ENCODE measurements around the gene CCDC38. TPM values are rescaled to one million over a fixed set of nuclear protein-coding genes. Genes with fewer than 3 reads are reported as not detected.
A peak's percentile ranks its signal among the peaks of the same experiment; 100 is the strongest.
"Not testable (repeated sequence)": the region's sequence is repeated elsewhere in the genome, so short reads cannot be mapped to it uniquely, and the experiment has no call there.

The CCDC38 gene
- total RNA-seq, 2 donors from 2014 or later: 0.14 to 0.34 TPM

DNA sequence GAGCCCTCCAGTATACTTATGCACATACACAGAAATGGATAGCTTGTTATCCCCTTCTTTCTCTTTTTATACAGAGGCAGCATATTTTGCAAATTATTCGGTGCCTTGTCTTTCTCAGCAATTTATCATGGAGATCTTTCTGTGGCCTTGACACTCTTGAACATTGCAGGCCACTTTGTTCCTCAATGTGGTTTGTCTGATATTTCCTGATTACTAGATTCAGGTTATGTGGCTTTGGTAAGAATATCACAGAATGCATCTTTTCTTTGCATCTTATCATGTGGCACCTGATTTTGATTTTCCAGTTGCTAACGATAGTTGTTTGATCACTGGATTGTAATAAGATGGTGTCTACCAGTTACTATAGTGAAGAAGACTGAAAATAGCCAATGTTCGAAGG, 90.8 kb downstream of the CCDC38 start:
- no peak overlapping the region for H3K4me3 ChIP-seq
- no peak for DNase-seq (ENCODE audit: low spot score)
- no peak for TF ChIP-seq POLR2AphosphoS5 (IDR thresholded peaks at IDR 0.05)
- TF ChIP-seq CTCF (IDR thresholded peaks at IDR 0.05): no peak
- no peak for TF ChIP-seq POLR2A (IDR thresholded peaks at IDR 0.05)
- 83% methylated on average over 3 of the region's 3 CpGs for whole genome bisulfite sequencing
- no peaks in the 10 kb centered on the region for H3K27me3 ChIP-seq (replicated peaks; ENCODE audit: insufficient read depth)
- no peaks in the 10 kb centered on the region for H3K9me3 ChIP-seq
- intact Hi-C loops (cut with DNase I): no loop called here
- no peaks in the 10 kb centered on the region for H3K36me3 ChIP-seq
- H3K27ac ChIP-seq: no peak overlapping the region
- no peaks in the 10 kb centered on the region for H3K4me1 ChIP-seq (replicated peaks)

GRCh38 chr12:95848575-95849388, 93.6 kb downstream of the CCDC38 start:
- intact Hi-C loops (cut with DNase I): no loop called here
- no peaks in the 10 kb centered on the region for H3K4me1 ChIP-seq (replicated peaks)
- no peak overlapping the region for H3K4me3 ChIP-seq
- H3K27ac ChIP-seq: no peak overlapping the region
- H3K9me3 ChIP-seq: no peaks in the 10 kb centered on the region
- peak; percentile 24 for DNase-seq (ENCODE audit: low spot score)
- WGBS: 56% methylated on average over 8 of the region's 8 CpGs
- no peaks in the 10 kb centered on the region for H3K27me3 ChIP-seq (replicated peaks; ENCODE audit: insufficient read depth)
- TF ChIP-seq POLR2A (IDR thresholded peaks at IDR 0.05) (no peak), CTCF (IDR thresholded peaks at IDR 0.05) (peak in 3 of 4 experiments; percentile 12 to 41 (median 33)), POLR2AphosphoS5 (IDR thresholded peaks at IDR 0.05) (no peak)
- H3K36me3 ChIP-seq: no peaks in the 10 kb centered on the region

GRCh38 chr12:95842426-95842825, 100.0 kb downstream of the CCDC38 start:
- H3K4me1 ChIP-seq (replicated peaks); H3K27me3 ChIP-seq (replicated peaks; ENCODE audit: insufficient read depth); H3K9me3 ChIP-seq; H3K4me3 ChIP-seq; intact Hi-C loops (cut with DNase I); DNase-seq (ENCODE audit: low spot score); H3K27ac ChIP-seq; H3K36me3 ChIP-seq: not testable (repeated sequence)
- 94% methylated on average over 6 of the region's 12 CpGs for WGBS

- 3% methylated on average over 11 of the region's 11 CpGs for WGBS
- no peaks in the 10 kb centered on the region for H3K27me3 ChIP-seq (replicated peaks; ENCODE audit: insufficient read depth)
- no peak overlapping the region for H3K27ac ChIP-seq
- H3K4me1 ChIP-seq (replicated peaks): no peaks in the 10 kb centered on the region
- intact Hi-C loops (cut with DNase I): no loop called here
- no peak overlapping the region for H3K4me3 ChIP-seq
- DNase-seq (ENCODE audit: low spot score): peak; percentile 40
- no peaks in the 10 kb centered on the region for H3K9me3 ChIP-seq
- no peaks in the 10 kb centered on the region for H3K36me3 ChIP-seq
- TF ChIP-seq POLR2A (IDR thresholded peaks at IDR 0.05) (no peak), POLR2AphosphoS5 (IDR thresholded peaks at IDR 0.05) (no peak), CTCF (IDR thresholded peaks at IDR 0.05) (no peak)
Measured at GRCh38 chr12:95838125-95838524, 104.3 kb downstream of the CCDC38 start.

DNA sequence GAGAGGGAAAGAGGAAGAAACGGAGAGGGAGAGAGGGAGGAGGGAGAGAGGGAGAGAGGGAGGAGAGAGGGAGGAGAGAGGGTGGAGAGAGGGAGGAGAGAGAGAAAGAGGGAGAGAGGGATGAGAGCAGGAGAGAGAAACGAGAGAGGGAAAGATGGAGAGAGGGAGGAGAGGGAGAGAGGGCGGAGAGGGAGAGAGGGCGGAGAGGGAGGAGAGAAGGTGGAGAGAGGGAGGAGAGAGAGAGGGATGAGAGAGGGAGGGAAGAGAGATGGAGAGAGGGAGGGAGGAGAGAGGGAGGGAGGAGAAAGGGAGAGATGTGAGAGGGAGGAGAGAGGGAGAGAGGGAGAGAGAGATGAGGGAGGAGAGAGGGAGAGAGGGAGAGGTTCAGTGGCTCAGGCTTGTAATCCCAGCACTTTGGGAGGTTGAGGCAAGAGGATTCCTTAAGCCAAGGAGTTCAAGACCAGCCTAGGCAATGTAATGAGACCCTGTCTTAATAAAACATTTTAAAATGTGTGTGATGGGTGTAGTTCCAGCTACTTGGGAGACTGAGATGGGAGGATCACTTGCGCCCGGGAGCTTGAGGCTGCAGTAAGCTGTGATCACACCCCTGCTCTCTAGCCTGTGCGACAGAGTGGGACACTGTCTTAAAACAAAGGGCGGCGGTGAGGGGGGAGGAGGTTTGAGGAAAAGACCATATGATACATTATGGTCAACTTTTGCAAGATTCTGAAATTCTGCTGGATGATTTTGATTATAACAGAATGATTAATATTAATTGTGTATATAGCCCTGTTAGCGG, 105.0 kb downstream of the CCDC38 start:
- TF ChIP-seq POLR2AphosphoS5 (IDR thresholded peaks at IDR 0.05) (no peak), CTCF (IDR thresholded peaks at IDR 0.05) (no peak), POLR2A (IDR thresholded peaks at IDR 0.05) (no peak)
- no peaks in the 10 kb centered on the region for H3K36me3 ChIP-seq
- H3K27me3 ChIP-seq (replicated peaks; ENCODE audit: insufficient read depth): no peaks in the 10 kb centered on the region
- intact Hi-C loops (cut with DNase I): no loop called here
- no peak overlapping the region for H3K4me3 ChIP-seq
- no peaks in the 10 kb centered on the region for H3K9me3 ChIP-seq
- no peak for DNase-seq (ENCODE audit: low spot score)
- no peak overlapping the region for H3K27ac ChIP-seq
- 35% methylated on average over 10 of the region's 10 CpGs for WGBS
- H3K4me1 ChIP-seq (replicated peaks): no peaks in the 10 kb centered on the region

Data from prostate gland (tissue), 2 donors.